NCI-H526 (cell line): Measurements from ENCODE around the gene MTMR12.
"Not testable (repeated sequence)": the region's sequence is repeated elsewhere in the genome, so short reads cannot be mapped to it uniquely, and the experiment has no call there.

Experiments used
- DNase-seq, 2 experiments: peaks; one replicate each; lab custom pipeline; 2025; lab: John Stamatoyannopoulos, UW

MTMR12 gene

GRCh38 chr5:32323741-32324140 is 11.0 kb upstream of the MTMR12 start:
- DNase-seq: no peak

DNA sequence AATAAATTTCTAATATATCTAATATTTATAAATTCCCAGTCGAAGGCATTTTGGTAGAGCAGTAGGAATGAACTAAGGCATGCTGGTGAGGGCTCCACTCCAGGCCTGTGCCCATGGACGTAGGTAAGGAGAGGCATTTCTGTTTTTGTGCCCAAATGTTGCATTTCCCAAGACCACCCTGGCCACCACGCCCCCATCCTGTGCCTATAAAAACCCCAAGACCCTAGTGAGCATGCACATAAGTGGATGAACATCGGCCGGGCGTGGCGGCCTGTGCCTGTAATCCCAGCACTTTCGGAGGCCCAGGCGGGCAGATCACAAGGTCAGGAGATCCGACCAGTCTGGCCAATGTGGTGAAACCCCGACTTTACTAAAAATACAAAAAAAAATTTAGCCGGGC is 10.1 kb upstream of the MTMR12 start:
- DNase-seq: no peak

DNA sequence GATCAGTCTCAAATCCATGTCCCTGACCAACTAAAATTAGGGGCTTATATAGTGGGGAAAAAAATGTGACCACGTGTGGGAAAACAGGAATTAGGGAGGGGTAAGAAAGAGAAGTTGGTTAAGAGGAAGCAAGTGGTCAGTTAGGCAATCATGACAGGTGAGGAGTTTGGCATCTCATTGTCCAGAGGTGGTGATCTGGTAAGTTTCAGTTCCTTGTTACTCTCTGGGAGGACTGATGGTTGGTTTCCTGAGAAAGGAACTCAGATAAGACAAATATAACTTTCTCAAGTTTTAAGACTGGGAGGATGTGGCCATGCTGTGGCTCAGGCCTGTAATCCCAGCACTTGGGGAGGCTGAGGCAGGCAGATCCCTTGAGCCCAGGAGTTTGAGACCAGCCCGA is 9.0 kb upstream of the MTMR12 start:
- DNase-seq: not testable (repeated sequence)

GRCh38 chr5:32320576-32320975 is 7.8 kb upstream of the MTMR12 start:
- no peak for DNase-seq

DNA sequence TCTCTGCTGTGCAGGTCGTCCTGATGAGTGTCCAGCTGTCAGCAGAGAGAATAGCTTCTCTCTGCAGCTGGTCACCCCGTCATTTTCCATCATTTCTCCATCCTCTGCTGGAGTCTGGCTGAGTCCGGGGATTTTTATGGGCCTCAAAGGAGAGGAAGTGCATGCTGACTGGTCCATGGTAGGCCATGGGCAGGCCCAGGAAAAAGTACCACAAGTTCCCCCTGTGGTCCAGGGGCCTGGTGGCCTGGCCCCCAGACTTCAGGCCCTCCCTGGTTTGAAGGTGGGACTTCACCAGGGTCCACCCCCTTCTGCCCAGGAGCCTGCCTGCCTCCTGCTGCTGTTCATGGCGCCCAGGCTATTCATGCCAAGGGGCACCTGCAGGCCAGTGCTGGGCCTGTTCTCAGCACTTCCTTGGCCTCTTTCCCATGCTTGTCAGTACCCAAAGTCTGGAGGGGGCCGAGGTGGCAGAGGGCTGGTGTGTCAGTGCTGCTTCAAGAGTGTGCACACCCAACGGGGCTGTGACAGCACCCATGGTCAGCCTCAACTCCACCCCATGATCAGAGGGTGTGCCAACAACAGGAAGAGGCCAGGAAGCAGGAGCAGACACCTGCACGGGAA is 7.3 kb upstream of the MTMR12 start:
- DNase-seq: no peak

GRCh38 chr5:32319392-32319791 is 6.7 kb upstream of the MTMR12 start:
- peak in 1 of 2 experiments; percentile 37 for DNase-seq

- DNase-seq: no peak
These were observed 4.3 kb upstream of the MTMR12 start for GRCh38 chr5:32317041-32317440.

DNA sequence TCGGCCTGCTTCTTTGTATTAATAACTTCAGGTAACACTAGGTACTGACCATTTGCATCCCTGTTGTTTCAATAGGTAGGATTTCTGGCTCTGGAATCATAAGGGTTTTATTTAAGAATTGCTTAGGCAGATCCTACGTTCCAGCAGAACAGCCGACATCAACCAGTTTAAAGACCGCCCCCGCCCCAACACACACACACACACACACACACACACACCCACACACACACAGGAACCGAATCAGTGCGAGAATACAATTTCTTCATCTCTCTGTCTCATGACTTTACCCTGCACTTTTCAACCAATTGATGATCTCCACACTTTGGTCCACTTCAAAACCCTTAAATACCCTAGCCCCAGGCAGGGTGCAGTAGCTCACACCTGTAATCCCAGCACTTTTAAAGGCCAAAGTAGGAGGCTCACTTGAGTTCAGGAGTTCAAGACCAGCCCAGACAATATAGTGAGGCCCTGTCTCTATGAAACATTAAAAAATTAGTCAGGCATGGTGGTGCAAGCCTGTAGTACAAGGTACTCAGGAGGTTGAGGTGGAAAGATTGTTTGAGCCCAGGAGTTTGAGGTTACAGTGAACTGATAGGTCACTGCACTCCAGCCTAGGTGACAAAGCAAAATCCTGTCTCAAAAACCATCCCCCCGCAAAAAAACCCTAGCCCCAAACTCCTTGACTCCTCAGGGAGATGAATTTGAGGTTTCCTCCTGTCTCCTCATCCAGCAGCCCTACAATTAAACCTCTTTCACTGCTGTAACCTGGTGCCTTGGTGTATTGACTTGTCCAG is 2.7 kb upstream of the MTMR12 start:
- DNase-seq: no peak

DNA sequence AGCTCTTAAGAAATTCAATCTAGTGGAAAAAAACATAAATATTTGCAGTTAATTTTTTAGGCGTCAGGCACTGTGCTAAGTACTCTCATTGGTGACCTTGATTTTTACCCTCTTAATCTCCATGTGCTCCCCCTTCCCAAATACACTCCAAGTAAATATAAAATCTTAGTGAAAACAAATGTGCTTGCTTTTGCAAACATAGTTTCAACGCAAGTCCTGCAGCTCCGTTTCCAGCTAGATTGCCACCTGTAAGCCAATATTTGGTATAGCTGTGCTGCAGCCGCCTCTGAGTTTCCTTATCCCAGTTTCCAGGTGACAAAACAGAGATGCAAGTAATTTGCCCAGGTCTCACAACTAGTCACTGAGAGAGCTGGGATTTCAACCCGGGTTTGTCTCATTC is 1.9 kb upstream of the MTMR12 start:
- DNase-seq: no peak

- DNase-seq: not testable (repeated sequence)
These were observed 1.4 kb upstream of the MTMR12 start for GRCh38 chr5:32314152-32314488.

DNA sequence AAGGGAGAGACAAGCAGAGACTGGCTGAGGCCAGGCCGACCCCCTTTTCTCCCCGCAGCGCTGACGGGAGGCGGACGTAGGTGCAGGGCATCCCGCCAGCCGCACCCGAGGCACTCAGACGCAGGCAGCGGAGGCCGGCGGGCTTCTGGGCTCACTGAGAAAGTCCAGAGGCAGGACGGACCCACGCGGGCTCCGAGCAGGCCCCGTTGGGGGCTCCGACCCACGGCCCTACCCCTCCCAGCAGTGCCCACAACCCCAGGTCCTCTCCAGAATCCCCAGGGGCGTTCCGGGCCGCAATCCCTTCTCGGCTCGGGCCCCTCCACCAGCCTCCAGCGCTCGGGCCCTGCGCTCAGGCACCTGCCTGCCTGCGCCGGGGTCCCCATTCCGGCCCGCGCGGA is 543 bp downstream of the MTMR12 start:
- peak; percentile 71 to 88 for DNase-seq

GRCh38 chr5:32311404-32312196 is 1.1 kb downstream of the MTMR12 start:
- peak in 1 of 2 experiments; percentile 62 for DNase-seq

DNA sequence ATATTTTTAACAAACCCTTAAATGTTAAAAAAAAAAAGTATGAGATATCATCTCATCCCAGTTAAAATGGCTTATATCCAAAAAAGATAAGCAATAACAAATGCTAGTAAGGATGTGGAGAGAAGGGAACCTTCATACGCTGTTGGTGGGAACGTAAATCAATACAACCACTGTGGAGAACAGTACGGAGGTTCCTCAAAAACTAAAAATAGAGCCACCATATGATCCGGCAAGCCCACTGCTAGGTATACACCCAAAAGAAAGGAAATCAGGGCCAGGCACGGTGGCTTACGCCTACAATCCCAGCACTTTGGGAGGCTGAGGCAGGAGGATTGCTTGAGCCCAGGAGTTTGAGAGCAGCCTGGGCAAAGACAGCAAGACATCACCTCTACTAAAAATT is 3.0 kb downstream of the MTMR12 start:
- no peak for DNase-seq

DNA sequence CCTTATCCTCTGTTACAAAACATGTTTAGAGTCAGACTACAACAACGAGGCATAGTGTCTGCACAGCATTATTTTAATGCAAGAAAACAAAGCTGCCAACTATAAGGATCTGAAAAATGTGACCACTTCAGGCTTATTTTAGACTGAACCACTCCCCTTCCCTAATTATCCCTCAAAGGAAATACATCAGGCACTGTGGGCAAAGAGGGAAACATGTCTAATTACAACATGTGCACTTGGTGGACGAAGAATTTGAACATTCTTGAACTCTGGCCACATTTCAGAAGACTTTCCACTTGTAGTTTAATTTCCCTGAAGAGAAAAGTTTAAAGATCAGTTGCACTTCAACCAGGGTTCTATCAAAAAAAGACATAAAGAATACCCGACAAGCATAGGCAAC is 3.8 kb downstream of the MTMR12 start:
- no peak for DNase-seq

DNA sequence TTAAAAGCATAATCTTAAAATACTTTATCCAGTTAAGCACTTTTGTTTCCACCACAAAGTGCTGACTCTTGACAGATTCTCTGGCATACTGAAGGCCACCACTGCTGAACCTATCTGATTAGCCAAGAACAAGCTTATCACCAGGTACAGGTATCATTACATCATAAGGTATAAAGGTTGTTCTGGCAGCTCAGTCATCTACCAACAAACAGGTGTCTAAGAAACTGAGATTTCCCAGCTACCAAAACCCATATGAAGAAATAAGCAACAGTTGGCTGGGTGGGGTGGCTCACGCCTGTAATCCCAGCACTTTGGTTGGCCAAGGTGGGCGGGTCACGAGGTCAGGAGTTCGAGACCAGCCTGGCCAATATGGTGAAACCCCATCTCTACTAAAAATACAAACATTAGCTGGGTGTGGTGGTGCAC is 5.0 kb downstream of the MTMR12 start:
- DNase-seq: no peak

- DNase-seq: no peak
These were observed 8.1 kb downstream of the MTMR12 start for GRCh38 chr5:32304622-32305021.

- no peak for DNase-seq
These were observed 9.0 kb downstream of the MTMR12 start for GRCh38 chr5:32303755-32304120.

- DNase-seq: no peak
These were observed 9.6 kb downstream of the MTMR12 start for GRCh38 chr5:32302835-32303754.

GRCh38 chr5:32301891-32302290 is 10.8 kb downstream of the MTMR12 start:
- DNase-seq: no peak

DNA sequence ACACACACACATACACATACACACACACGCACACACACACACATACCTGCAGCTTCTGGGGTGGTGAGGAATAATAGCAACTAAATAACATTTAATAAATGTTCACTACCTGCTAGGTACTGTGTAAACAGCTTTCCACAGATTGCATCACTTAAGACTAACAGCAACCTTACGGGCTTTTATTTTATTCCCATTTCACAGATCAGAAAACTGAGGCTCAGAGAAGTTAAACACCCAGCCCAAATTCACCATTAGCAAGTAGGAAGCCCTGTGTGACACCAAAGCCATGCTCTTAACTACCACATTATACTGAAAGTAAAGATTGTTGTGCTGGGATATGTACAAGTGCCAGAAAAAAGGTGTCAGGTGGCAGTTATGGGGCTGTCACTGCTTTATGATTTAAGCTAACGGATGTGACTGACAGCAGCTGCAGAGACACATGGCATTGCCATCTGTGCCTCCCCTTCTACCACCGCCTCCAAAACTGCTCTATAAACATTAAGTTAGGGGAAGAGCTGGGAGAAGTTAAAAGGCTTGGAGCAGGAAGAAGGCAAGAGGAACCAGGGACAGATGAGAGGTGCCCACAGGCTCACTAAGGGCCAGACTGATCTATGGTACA is 13.6 kb downstream of the MTMR12 start:
- no peak for DNase-seq

GRCh38 chr5:32298059-32298415 is 14.7 kb downstream of the MTMR12 start:
- peak in 1 of 2 experiments; percentile 24 for DNase-seq
